Omental fat pad (tissue), 4 donors: ENCODE data around the gene RASAL2. TPM values are rescaled to one million over a fixed set of nuclear protein-coding genes. Genes with fewer than 3 reads are reported as not detected.

Experiments used
- ATAC-seq: fragments of 150-250 bp; one replicate; pipeline ENCODE4 v1.9.1; 2016; ENCODE audit warnings: mild to moderate bottlenecking, moderate library complexity; ENCODE audit not compliant: low FRiP score
- DNase-seq: peaks from one replicate; pipeline ENCODE4 v3.0.0-alpha.2; 2019; ENCODE audit warnings: low spot score
- total RNA-seq, 4 donors: library from RNA; depleted of rRNA; stranded (reverse); fragments of >200 nt; gene quantifications; one replicate each; pipeline ENCODE4 v1.1.0, GENCODE V29; 2016
- TF ChIP-seq, protein P1 (sequence below), 3 donors: fragments of 450-650 bp; IDR thresholded peaks; one replicate each; pipeline ENCODE4 v1.5.1; 2016 to 2017; ENCODE audit warnings: antibody characterized with exemption in 3 of 3, mild to moderate bottlenecking in 3 of 3, moderate library complexity in 2 of 3

The RASAL2 gene
- total RNA-seq, 4 donors from 2014 or later: 13.5 to 52.3 (median 30.9) TPM

DNA sequence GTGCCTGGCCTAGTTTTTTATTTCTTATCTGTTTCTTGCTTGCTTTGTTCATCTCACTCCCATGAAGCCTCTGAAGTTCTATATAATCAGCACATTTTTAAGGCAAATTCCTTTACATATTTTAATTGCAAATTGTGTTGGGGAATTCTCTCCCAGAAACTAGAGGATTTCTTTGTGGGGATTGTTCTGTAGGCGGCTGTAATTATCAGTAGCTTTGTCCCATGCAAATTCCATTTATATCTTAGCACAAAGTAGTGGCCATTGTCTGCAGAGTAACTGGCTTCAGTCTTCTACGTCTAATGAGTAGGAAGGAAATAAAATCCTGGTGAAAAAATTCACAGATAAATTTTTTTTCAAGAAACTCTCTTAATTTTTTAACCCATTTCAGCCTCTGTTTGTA is 367.2 kb downstream of the RASAL2 start:
- TF ChIP-seq, protein P1, sequence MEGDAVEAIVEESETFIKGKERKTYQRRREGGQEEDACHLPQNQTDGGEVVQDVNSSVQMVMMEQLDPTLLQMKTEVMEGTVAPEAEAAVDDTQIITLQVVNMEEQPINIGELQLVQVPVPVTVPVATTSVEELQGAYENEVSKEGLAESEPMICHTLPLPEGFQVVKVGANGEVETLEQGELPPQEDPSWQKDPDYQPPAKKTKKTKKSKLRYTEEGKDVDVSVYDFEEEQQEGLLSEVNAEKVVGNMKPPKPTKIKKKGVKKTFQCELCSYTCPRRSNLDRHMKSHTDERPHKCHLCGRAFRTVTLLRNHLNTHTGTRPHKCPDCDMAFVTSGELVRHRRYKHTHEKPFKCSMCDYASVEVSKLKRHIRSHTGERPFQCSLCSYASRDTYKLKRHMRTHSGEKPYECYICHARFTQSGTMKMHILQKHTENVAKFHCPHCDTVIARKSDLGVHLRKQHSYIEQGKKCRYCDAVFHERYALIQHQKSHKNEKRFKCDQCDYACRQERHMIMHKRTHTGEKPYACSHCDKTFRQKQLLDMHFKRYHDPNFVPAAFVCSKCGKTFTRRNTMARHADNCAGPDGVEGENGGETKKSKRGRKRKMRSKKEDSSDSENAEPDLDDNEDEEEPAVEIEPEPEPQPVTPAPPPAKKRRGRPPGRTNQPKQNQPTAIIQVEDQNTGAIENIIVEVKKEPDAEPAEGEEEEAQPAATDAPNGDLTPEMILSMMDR (IDR thresholded peaks at IDR 0.05): no peak
- DNase-seq (no peak), ATAC-seq (no peak)

DNA sequence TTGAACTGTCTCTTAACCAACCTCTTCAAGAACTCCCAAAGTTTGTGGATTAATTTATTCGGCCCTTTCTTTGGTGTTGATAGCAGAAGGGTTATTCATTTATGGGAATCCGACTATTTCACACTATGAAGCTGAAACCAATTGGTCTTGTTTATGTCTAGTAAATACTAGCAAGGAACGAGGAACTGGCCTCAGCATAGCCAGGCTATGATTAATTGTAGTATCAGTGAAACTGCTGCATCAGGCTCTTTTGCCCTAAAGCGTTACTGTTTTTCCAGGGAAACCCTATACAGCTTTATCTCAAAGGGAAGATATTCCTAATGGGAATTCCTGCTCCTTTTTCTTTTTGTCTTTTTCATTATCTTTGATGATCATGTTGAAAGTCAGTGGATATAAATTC is 367.8 kb downstream of the RASAL2 start:
- DNase-seq (no peak), ATAC-seq (no peak)
- TF ChIP-seq, protein P1 (IDR thresholded peaks at IDR 0.05): no peak

DNA sequence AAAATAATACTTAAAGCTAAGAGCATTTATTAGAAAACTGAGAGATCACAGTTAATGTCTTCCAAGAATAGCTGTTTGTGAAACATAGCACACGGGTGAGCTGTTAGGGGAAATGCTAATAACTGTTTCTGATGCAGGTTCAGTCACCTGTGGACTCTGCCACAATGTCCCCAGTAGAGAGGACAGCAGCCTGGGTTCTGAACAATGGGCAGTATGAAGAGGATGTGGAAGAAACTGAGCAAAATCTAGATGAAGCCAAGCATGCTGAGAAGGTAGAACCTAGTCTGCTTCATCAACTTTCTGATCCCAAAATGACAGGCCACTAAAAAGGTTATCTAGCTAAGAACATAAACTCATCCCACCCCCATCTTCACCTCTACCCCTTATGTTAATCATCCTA is 370.2 kb downstream of the RASAL2 start:
- ATAC-seq: no peak
- DNase-seq: no peak
- TF ChIP-seq, protein P1 (IDR thresholded peaks at IDR 0.05): no peak

DNA sequence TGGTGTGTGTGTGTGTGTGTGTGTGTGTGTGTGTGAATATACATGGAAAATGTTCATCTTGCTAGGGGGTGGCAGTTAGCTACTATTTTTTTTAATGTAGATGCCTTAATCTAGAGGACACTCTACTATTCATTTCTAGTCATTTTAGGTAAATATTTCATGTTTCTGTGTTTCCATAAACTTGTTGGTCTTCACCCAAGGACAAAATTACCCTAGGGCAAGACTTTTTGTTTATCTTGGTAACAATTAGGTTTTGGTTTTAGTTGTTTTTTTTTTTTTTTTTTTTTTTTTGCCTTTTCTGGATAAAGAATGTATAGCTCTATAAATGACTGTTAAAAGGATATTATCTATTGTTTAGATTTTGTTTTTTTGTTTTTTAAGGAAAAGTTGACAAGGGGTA is 370.7 kb downstream of the RASAL2 start:
- TF ChIP-seq, protein P1 (IDR thresholded peaks at IDR 0.05): no peak
- ATAC-seq: no peak
- no peak for DNase-seq

DNA sequence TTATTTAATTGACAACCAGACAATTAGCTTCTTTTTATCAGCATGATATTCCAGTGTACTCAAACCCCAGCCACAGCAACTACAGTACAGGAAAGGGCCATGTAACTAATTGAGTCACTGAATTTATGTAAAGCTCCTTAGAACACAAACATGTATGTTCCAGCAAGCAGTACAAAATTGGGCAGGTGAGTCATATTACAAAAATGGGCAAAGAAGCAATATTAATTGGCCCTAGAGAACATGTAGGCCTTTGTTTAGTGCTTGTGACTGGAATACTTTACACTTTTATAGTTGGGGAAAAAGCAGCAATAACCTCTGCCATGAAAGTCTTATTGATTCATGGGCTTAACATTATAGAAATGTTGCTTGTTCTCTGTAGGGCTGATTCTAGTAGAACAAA is 371.1 kb downstream of the RASAL2 start:
- TF ChIP-seq, protein P1 (IDR thresholded peaks at IDR 0.05): no peak
- ATAC-seq (no peak), DNase-seq (no peak)

DNA sequence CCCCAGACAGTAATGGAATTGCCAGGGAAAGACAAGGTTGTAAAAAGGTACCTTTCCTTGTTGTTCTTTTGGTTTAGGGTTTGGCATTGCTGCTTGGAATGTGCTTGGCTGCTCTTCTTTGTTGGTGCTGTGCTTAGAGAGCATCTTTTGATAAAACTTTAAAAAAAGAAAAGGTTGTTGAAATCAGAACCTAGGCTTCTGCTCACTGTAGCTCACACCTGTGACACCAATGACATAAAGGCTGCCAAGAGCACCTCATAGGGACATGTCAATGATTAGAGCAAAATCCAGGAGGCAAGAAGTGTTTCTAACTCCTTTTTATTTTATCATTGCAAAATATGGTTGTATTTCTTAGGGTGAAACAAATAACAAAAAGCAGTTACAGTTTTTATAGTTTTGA is 373.9 kb downstream of the RASAL2 start:
- TF ChIP-seq, protein P1 (IDR thresholded peaks at IDR 0.05): no peak
- DNase-seq (no peak), ATAC-seq (no peak)

DNA sequence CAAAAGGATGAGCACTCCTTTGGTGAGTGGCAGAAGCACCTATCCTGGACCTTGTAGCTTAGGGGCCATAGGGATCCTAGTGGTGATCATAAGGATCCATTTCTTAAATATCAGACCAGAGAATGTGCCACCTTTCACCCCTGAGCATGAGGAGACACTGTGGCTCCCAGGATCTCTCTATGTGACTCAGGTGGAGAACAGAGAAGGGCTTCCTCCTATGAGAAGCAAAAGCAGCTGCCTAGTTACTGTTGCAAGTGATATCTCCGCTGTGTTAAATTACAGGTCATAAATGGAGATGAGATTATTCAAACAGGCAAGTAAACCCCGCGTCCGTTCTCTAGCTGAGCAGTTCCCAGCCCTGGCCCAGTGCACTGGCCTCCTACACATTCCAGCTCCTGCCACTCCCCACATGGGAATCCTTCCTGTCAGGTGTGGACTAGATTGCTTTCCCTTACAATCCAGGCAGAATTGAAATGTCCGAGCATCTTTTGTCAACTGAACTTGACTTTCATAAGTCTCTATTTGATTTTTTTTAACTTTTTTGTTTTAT is 376.6 kb downstream of the RASAL2 start:
- DNase-seq: no peak
- ATAC-seq: peak; percentile 89
- TF ChIP-seq, protein P1 (IDR thresholded peaks at IDR 0.05): no peak
